ENCODE measurements around the gene PMS1. TPM values are rescaled to one million over a fixed set of nuclear protein-coding genes. Genes with fewer than 3 reads are reported as not detected.

Gene PMS1
- polyA plus RNA-seq, 1 of the 3 experiments (the other 2 are of a cell fraction): 7.7 TPM

GRCh38 chr2:189849550-189849949, 65.3 kb downstream of the PMS1 start (continued):
- TF ChIP-seq CTCF (IDR thresholded peaks at IDR 0.05): no peak
- TF ChIP-seq PBX3 (IDR thresholded peaks at IDR 0.05): no peak
- no peak for TF ChIP-seq EP300 (IDR thresholded peaks at IDR 0.05; ENCODE audit: borderline replicate concordance in 1 of 2, low read depth in 1 of 2, low read length in 1 of 2)

GRCh38 chr2:189851174-189851826, 67.0 kb downstream of the PMS1 start:
- DNase-seq: no peak
- Histone ChIP-seq H4K20me1 (ENCODE audit: insufficient read depth) (no peaks in the 10 kb centered on the region), H3K27ac (ENCODE audit: low read depth in 2 of 2, low read length in 1 of 2) (no peak overlapping the region), H3K36me3 (replicated peaks in 1 of 2; ENCODE audit: control insufficient read depth in 1 of 2, insufficient read depth in 2 of 2, low read length in 1 of 2) (peaks cover 28 to 29% of the 10 kb centered on the region in 2 experiments), H3K79me2 (ENCODE audit: insufficient read depth) (no peaks in the 10 kb centered on the region; the same call in 1 of the 2 replicates), H3K27me3 (ENCODE audit: insufficient read depth) (no peaks in the 10 kb centered on the region), H2AFZ (ENCODE audit: low read depth) (no peak overlapping the region), H3K9me2 (no peaks in the 10 kb centered on the region), H3K4me3 (ENCODE audit: low read depth in 2 of 2, low read length in 1 of 2) (no peak overlapping the region), H3K4me2 (no peak overlapping the region), H3K4me1 (ENCODE audit: control insufficient read depth in 1 of 2, insufficient read depth in 2 of 2, low read depth in 1 of 2, low read length in 1 of 2) (peaks cover 0 to 5% of the 10 kb centered on the region in 2 experiments; a peak in 2 of 4 replicates), H3F3A (replicated peaks; ENCODE audit: insufficient read depth) (no peaks in the 10 kb centered on the region), H3K9ac (no peak overlapping the region), H3K9me3 (peaks cover 3% of the 10 kb centered on the region)
- TF ChIP-seq MEF2A (IDR thresholded peaks at IDR 0.05; ENCODE audit: borderline replicate concordance, low read depth) (no peak), SMC3 (IDR thresholded peaks at IDR 0.05; ENCODE audit: low read depth, low read length) (no peak), ELF1 (IDR thresholded peaks at IDR 0.05) (no peak), GATA2 (CRISPR knock-in tag; IDR thresholded peaks at IDR 0.05) (no peak), RAD21 (IDR thresholded peaks at IDR 0.05; ENCODE audit: low read length) (no peak), JUND (IDR thresholded peaks at IDR 0.05) (no peak), USF2 (IDR thresholded peaks at IDR 0.05; ENCODE audit: borderline replicate concordance, low read depth, low read length) (no peak), MAX (IDR thresholded peaks at IDR 0.05; ENCODE audit: low read depth) (no peak), NFIC (IDR thresholded peaks at IDR 0.05; ENCODE audit: borderline replicate concordance) (no peak), EZH2phosphoT487 (IDR thresholded peaks at IDR 0.05; ENCODE audit: borderline replicate concordance, low read depth) (no peak)
- CTCF ChIA-PET: no interaction called here
- 68% methylated on average over 1 of the region's 1 CpG for WGBS (ENCODE audit: low lambda C conversion rate)
- POLR2A ChIA-PET: no interaction called here
